HepG2 (cell line): ENCODE results near the gene MBLAC1. TPM values are rescaled to one million over a fixed set of nuclear protein-coding genes. Genes with fewer than 3 reads are reported as not detected.

ENCODE experiments used
- ATF7-NPFF ChIP-seq: sonication (generic); formaldehyde crosslinking; IDR thresholded peaks from 2 replicates; pipeline ENCODE4 v1.8.1; 2023; ENCODE audit warnings: mild to moderate bottlenecking, low read depth, missing genetic modification reagents, moderate library complexity
- ATRX ChIP-seq: sonication (generic); formaldehyde crosslinking; IDR thresholded peaks from 2 replicates; pipeline ENCODE4 v1.4.0; 2020; ENCODE audit warnings: missing genetic modification reagents, borderline replicate concordance
- IKZF1 ChIP-seq: fragments of 450-650 bp; IDR thresholded peaks from 2 replicates; pipeline ENCODE4 v1.7.1; 2016
- ISL2 ChIP-seq: sonication (generic); formaldehyde crosslinking; IDR thresholded peaks from 2 replicates; pipeline ENCODE4 v1.5.0; 2020; ENCODE audit warnings: missing genetic modification reagents
- MAFG ChIP-seq: sonication (generic); formaldehyde crosslinking; IDR thresholded peaks from 2 replicates; pipeline ENCODE4 v1.5.1; 2020; ENCODE audit warnings: mild to moderate bottlenecking, missing genetic modification reagents
- NCOA2 ChIP-seq: sonication (generic); formaldehyde crosslinking; IDR thresholded peaks from 2 replicates; pipeline ENCODE4 v1.8.0; 2022; ENCODE audit warnings: inconsistent platforms
- NFE2 ChIP-seq: sonication (generic); formaldehyde crosslinking; IDR thresholded peaks from 2 replicates; pipeline ENCODE4 v1.4.0; 2020; ENCODE audit warnings: missing genetic modification reagents
- NR1H2 ChIP-seq: sonication (generic); formaldehyde crosslinking; IDR thresholded peaks from 2 replicates; pipeline ENCODE4 v1.8.1; 2022; ENCODE audit warnings: low read depth, missing genetic modification reagents, borderline replicate concordance
- PHF20 ChIP-seq: sonication (generic); formaldehyde crosslinking; IDR thresholded peaks from 2 replicates; pipeline ENCODE4 v1.5.0; 2020; ENCODE audit warnings: mild to moderate bottlenecking, missing genetic modification reagents
- PHF8 ChIP-seq: sonication (generic); formaldehyde crosslinking; IDR thresholded peaks from 2 replicates; pipeline ENCODE4 v1.5.0; 2020; ENCODE audit warnings: missing genetic modification reagents
- RARG ChIP-seq: sonication (generic); formaldehyde crosslinking; IDR thresholded peaks from 2 replicates; pipeline ENCODE4 v1.4.0; 2020; ENCODE audit warnings: low read depth, mild to moderate bottlenecking, missing genetic modification reagents
- RCOR2 ChIP-seq: IDR thresholded peaks from 2 replicates; pipeline ENCODE4 v1.6.1; 2016; ENCODE audit warnings: missing biosample characterization, missing genetic modification reagents
- REL ChIP-seq: sonication (generic); formaldehyde crosslinking; conservative IDR thresholded peaks from 2 replicates; pipeline ENCODE4 v1.8.0; 2022; ENCODE audit warnings: mild to moderate bottlenecking, missing genetic modification reagents, moderate library complexity
- SATB2 ChIP-seq: sonication (generic); formaldehyde crosslinking; IDR thresholded peaks from 2 replicates; pipeline ENCODE4 v1.5.0; 2020; ENCODE audit warnings: missing genetic modification reagents
- SYNCRIP ChIP-seq: fragments of 200-400 bp; formaldehyde crosslinking; IDR thresholded peaks from 2 replicates; pipeline ENCODE4 v1.6.1; 2018; ENCODE audit warnings: mild to moderate bottlenecking, low read depth, low read length; ENCODE audit not compliant: insufficient read depth
- TAF1 ChIP-seq: sonication (generic); formaldehyde crosslinking; IDR thresholded peaks from 2 replicates; pipeline ENCODE4 v1.4.0; 2020; ENCODE audit warnings: missing genetic modification reagents
- TBL1XR1 ChIP-seq: fragments of 150-350 bp; IDR thresholded peaks from 2 replicates; pipeline ENCODE4 v1.6.1; 2014; ENCODE audit warnings: borderline replicate concordance, low read length; ENCODE audit not compliant: partially characterized antibody
- TBX2 ChIP-seq: sonication (generic); formaldehyde crosslinking; IDR thresholded peaks from 2 replicates; pipeline ENCODE4 v1.5.0; 2020; ENCODE audit warnings: missing genetic modification reagents, mild to moderate bottlenecking, borderline replicate concordance
- TBX3 ChIP-seq: fragments of 450-650 bp; IDR thresholded peaks from 2 replicates; pipeline ENCODE4 v1.6.1; 2017; ENCODE audit warnings: antibody characterized with exemption, mild to moderate bottlenecking, inconsistent platforms, borderline replicate concordance
- TRIM24 ChIP-seq: sonication (generic); formaldehyde crosslinking; IDR thresholded peaks from 2 replicates; pipeline ENCODE4 v1.8.0; 2022; ENCODE audit warnings: mild to moderate bottlenecking, missing genetic modification reagents
- ZBTB7A ChIP-seq: sonication (generic); formaldehyde crosslinking; IDR thresholded peaks from 2 replicates; pipeline ENCODE4 v1.8.0; 2022; ENCODE audit warnings: mild to moderate bottlenecking, missing genetic modification reagents
- ZFP36L1 ChIP-seq: sonication (generic); formaldehyde crosslinking; IDR thresholded peaks from 2 replicates; pipeline ENCODE4 v1.8.0; 2022; ENCODE audit warnings: mild to moderate bottlenecking, missing genetic modification reagents, moderate library complexity
- ZFP82 ChIP-seq: sonication (generic); formaldehyde crosslinking; IDR thresholded peaks from 2 replicates; pipeline ENCODE4 v1.5.1; 2020; ENCODE audit warnings: mild to moderate bottlenecking, missing genetic modification reagents, borderline replicate concordance
- ZNF136 ChIP-seq: sonication (generic); formaldehyde crosslinking; IDR thresholded peaks from 2 replicates; pipeline ENCODE4 v1.8.1; 2022; ENCODE audit warnings: low read depth, mild to moderate bottlenecking, moderate library complexity, missing genetic modification reagents
- ZNF710 ChIP-seq: sonication (generic); formaldehyde crosslinking; IDR thresholded peaks from 2 replicates; pipeline ENCODE4 v1.5.0; 2020; ENCODE audit warnings: mild to moderate bottlenecking, missing genetic modification reagents, borderline replicate concordance
- ZNF746 ChIP-seq: sonication (generic); formaldehyde crosslinking; IDR thresholded peaks from 2 replicates; pipeline ENCODE4 v1.8.0; 2022; ENCODE audit warnings: mild to moderate bottlenecking, missing genetic modification reagents
- polyA plus RNA-seq, 8 experiments: library from polyadenylated mRNA; depleted of rRNA in 3 of 8; stranded (reverse) in 7 of 8; unstranded in 1 of 8; fragments of >200 nt; fragmentation: Illumina TruSeq in 4 of 8; extraction: Trizol in 4 of 8; gene quantifications; 2 replicates each; pipeline versions ENCODE4 v1.2.1 to v1.2.3, GENCODE V29; 2011 to 2016; ENCODE audit warnings: low read depth in 4 of 8, missing spikeins in 1 of 8, mixed read lengths in 1 of 8; ENCODE audit not compliant: insufficient read depth in 1 of 8
- total RNA-seq, 5 experiments: library from RNA; depleted of rRNA; stranded (reverse); fragments of >200 nt; fragmentation: Illumina TruSeq; extraction: Trizol; gene quantifications; 2 replicates each; pipeline ENCODE4 v1.2.3, GENCODE V29; 2016; ENCODE audit warnings: low read depth in 1 of 5
- TF ChIP-seq, protein P1 (sequence below): sonication (generic); formaldehyde crosslinking; IDR thresholded peaks from 2 replicates; pipeline ENCODE4 v1.4.0; 2020; ENCODE audit warnings: missing genetic modification reagents, borderline replicate concordance
- TF ChIP-seq, protein P2 (sequence below): IDR thresholded peaks from 2 replicates; pipeline ENCODE4 v1.6.1; 2016; ENCODE audit warnings: missing compliant biosample characterization, missing genetic modification reagents, borderline replicate concordance

MBLAC1 gene
- total and polyA plus RNA-seq, 2 of the 13 experiments (the other 11 are each of a cell fraction or from before 2014, with no cell fraction given): 0.79 to 2.1 TPM

DNA sequence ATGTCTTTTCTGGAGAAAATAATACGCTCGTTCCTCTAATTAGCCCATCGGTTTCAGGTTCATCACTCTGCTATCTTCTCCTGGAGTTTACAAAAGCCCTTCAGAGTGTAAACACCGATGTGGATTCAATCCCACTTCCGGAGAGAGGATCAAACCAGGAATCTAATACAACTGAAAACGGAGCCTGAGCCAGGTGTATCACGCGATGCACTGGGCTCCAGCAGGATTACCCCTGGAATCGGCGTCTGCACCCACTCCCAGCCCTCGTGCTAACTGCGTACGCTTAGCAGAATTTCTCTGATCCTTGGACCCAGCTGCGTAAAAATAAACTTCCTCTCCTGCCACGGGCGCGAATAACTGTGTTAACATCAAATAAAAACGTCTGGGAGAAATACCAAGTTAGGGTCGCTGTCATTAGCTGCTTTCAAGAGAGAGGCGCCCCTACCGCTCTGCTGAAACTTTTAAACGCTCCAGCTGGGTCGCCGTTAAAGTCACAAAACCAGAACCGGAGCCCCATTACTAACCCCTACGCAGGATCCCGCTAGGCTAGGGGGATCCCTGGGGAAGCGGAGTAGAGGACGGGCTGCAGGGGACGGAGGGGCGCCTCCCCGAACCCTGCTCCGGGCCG is 45.7 kb upstream of the MBLAC1 start (continued):
- TF ChIP-seq REL (CRISPR knock-in tag) (no peak), NR1H2 (CRISPR knock-in tag) (no peak), RCOR2 (CRISPR knock-in tag) (no peak), ISL2 (CRISPR knock-in tag) (no peak), PHF20 (CRISPR knock-in tag) (no peak), ZFP36L1 (no peak), TBX2 (CRISPR knock-in tag) (no peak), IKZF1 (no peak), NCOA2 (no peak), TBL1XR1 (no peak), TBX3 (no peak), NFE2 (CRISPR knock-in tag) (no peak), TAF1 (CRISPR knock-in tag) (no peak), RARG (CRISPR knock-in tag) (no peak), TRIM24 (CRISPR knock-in tag) (no peak), SYNCRIP (no peak), ATF7-NPFF (CRISPR knock-in tag) (no peak), ATRX (CRISPR knock-in tag) (no peak), ZBTB7A (no peak), ZNF746 (no peak), ZNF136 (CRISPR knock-in tag) (no peak), ZFP82 (CRISPR knock-in tag) (no peak), ZNF710 (no peak), PHF8 (CRISPR knock-in tag) (no peak), MAFG (CRISPR knock-in tag) (no peak), SATB2 (CRISPR knock-in tag) (0 out of 2 replicates have a peak, but pooled peaks have one; percentile 36)
- TF ChIP-seq, protein P1, sequence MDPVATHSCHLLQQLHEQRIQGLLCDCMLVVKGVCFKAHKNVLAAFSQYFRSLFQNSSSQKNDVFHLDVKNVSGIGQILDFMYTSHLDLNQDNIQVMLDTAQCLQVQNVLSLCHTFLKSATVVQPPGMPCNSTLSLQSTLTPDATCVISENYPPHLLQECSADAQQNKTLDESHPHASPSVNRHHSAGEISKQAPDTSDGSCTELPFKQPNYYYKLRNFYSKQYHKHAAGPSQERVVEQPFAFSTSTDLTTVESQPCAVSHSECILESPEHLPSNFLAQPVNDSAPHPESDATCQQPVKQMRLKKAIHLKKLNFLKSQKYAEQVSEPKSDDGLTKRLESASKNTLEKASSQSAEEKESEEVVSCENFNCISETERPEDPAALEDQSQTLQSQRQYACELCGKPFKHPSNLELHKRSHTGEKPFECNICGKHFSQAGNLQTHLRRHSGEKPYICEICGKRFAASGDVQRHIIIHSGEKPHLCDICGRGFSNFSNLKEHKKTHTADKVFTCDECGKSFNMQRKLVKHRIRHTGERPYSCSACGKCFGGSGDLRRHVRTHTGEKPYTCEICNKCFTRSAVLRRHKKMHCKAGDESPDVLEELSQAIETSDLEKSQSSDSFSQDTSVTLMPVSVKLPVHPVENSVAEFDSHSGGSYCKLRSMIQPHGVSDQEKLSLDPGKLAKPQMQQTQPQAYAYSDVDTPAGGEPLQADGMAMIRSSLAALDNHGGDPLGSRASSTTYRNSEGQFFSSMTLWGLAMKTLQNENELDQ (CRISPR knock-in tag): no peak
- TF ChIP-seq, protein P2, sequence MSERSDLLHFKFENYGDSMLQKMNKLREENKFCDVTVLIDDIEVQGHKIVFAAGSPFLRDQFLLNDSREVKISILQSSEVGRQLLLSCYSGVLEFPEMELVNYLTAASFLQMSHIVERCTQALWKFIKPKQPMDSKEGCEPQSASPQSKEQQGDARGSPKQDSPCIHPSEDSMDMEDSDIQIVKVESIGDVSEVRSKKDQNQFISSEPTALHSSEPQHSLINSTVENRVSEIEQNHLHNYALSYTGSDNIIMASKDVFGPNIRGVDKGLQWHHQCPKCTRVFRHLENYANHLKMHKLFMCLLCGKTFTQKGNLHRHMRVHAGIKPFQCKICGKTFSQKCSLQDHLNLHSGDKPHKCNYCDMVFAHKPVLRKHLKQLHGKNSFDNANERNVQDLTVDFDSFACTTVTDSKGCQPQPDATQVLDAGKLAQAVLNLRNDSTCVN (CRISPR knock-in tag): no peak
